Activated B cell treated with CpG ODN at 0.5 μM for 24 hours (primary cell): ENCODE measurements around the gene GCGR. TPM values are rescaled to one million over a fixed set of nuclear protein-coding genes. Genes with fewer than 3 reads are reported as not detected.

Source experiments
- ATAC-seq: fragments of 200-7000 bp; cut with Tn5 transposase; one replicate; pipeline ENCODE4 v1.10.0; 2021; ENCODE audit warnings: low read depth, mild to moderate bottlenecking, moderate library complexity
- CTCF ChIA-PET: fragments of 350-600 bp; sonication (Branson Sonifier 250); formaldehyde crosslinking; loops from one replicate; lab custom pipeline; 2021; ENCODE audit warnings: antibody characterized with exemption; lab: Charles Lee
- POLR2A ChIA-PET: fragments of 350-600 bp; sonication (Branson Sonifier 250); formaldehyde crosslinking; loops from one replicate; lab custom pipeline; 2021; ENCODE audit warnings: antibody characterized with exemption; lab: Charles Lee
- DNase-seq: peaks from one replicate; pipeline ENCODE4 v3.0.0; 2022
- H3K27ac Mint-ChIP-seq: one replicate; pipeline ENCODE4 v1.8.0; 2020; ENCODE audit warnings: mixed read lengths
- H3K27me3 Mint-ChIP-seq: one replicate; pipeline ENCODE4 v1.8.0; 2021; ENCODE audit warnings: mixed read lengths
- H3K36me3 Mint-ChIP-seq: one replicate; pipeline ENCODE4 v1.8.0; 2021; ENCODE audit warnings: low read depth, mixed read lengths
- H3K4me1 Mint-ChIP-seq: one replicate; pipeline ENCODE4 v1.8.0; 2021; ENCODE audit warnings: mixed read lengths
- H3K4me3 Mint-ChIP-seq: one replicate; pipeline ENCODE4 v1.8.0; 2020; ENCODE audit warnings: mild to moderate bottlenecking, mixed read lengths
- H3K9me3 Mint-ChIP-seq: one replicate; pipeline ENCODE4 v1.8.0; 2020; ENCODE audit warnings: mixed read lengths
- intact Hi-C: fragments of 100-400 bp; cut with micrococcal nuclease; formaldehyde crosslinking; loops from one replicate; pipeline ENCODE4 v1.15.1; 2024
- total RNA-seq: library from RNA; stranded (reverse); gene quantifications from 2 replicates; pipeline ENCODE4 v1.2.3, GENCODE V29; 2022
- TF ChIP-seq, protein P1 (sequence below): fragments of 200-600 bp; IDR thresholded peaks from one replicate; pipeline ENCODE4 v1.8.0; 2022; ENCODE audit warnings: antibody characterized with exemption, mild to moderate bottlenecking

GCGR gene
- total RNA-seq, 1 donor from 2014 or later: 0.20 TPM

DNA sequence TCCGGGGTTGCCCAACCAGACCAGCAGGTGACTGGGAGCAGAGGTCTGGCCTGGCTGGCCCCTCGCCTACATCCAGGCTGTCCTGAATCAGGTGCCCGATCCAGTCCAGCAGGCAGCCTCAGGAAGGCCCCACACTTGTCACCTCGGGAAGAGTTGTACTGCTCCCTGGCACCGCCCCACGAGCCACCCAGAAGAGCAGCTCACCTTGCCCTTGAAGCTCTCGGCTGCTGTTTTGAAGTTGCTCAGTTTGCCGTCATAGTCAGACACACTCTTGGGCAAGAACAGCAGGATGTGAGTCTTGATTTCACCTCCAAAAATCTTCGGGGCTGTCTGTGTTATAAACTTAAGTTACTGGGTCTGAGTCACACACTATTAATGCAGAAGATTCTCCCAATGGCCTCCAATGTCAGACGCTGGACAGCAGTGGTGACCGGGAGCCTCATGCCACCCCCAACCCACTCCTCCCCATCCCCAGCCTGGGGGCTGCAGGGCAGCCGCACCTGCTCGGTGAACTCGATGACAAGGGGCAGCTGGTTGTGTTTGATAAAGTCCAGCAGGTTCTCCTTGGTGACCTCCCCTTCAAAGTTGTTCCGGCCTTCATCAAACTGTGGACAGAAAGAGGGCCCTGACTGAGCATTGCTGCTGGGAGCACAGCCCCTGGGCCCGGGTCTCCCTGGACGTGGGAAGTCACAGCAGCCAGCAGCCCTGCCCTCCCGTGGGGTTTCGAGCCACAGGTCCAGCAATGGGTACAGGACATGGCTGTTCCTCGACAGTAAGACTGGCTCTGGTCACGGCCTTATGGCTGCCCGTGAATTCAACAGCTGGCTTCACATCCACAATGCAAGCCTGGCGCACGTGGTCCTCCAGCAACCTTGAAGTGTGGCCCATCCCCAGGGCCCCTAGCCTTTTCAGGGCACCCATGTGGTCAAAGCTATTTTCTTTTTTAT is 43.1 kb downstream of the GCGR start:
- H3K27me3 Mint-ChIP-seq: no peaks in the 10 kb centered on the region
- intact Hi-C loops: no loop called here
- CTCF ChIA-PET: no interaction called here
- TF ChIP-seq, protein P1, sequence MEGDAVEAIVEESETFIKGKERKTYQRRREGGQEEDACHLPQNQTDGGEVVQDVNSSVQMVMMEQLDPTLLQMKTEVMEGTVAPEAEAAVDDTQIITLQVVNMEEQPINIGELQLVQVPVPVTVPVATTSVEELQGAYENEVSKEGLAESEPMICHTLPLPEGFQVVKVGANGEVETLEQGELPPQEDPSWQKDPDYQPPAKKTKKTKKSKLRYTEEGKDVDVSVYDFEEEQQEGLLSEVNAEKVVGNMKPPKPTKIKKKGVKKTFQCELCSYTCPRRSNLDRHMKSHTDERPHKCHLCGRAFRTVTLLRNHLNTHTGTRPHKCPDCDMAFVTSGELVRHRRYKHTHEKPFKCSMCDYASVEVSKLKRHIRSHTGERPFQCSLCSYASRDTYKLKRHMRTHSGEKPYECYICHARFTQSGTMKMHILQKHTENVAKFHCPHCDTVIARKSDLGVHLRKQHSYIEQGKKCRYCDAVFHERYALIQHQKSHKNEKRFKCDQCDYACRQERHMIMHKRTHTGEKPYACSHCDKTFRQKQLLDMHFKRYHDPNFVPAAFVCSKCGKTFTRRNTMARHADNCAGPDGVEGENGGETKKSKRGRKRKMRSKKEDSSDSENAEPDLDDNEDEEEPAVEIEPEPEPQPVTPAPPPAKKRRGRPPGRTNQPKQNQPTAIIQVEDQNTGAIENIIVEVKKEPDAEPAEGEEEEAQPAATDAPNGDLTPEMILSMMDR: no peak
- ATAC-seq (no peak), DNase-seq (no peak)
- H3K36me3 Mint-ChIP-seq: peaks cover 55% of the 10 kb centered on the region
- H3K4me1 Mint-ChIP-seq: no peaks in the 10 kb centered on the region
- no peak overlapping the region for H3K27ac Mint-ChIP-seq
- H3K4me3 Mint-ChIP-seq: no peak overlapping the region
- no peaks in the 10 kb centered on the region for H3K9me3 Mint-ChIP-seq
- POLR2A ChIA-PET: no interaction called here

- Mint-ChIP-seq H3K36me3 (peaks cover 59% of the 10 kb centered on the region), H3K27ac (no peak overlapping the region), H3K27me3 (no peaks in the 10 kb centered on the region), H3K4me1 (no peaks in the 10 kb centered on the region), H3K9me3 (no peaks in the 10 kb centered on the region), H3K4me3 (no peak overlapping the region)
- TF ChIP-seq, protein P1: no peak
- ChIA-PET CTCF (no interaction called here), POLR2A (no interaction called here)
- no peak for ATAC-seq
- intact Hi-C loops: no loop called here
- no peak for DNase-seq
These were observed 45.5 kb downstream of the GCGR start for GRCh38 chr17:81849457-81849856.

DNA sequence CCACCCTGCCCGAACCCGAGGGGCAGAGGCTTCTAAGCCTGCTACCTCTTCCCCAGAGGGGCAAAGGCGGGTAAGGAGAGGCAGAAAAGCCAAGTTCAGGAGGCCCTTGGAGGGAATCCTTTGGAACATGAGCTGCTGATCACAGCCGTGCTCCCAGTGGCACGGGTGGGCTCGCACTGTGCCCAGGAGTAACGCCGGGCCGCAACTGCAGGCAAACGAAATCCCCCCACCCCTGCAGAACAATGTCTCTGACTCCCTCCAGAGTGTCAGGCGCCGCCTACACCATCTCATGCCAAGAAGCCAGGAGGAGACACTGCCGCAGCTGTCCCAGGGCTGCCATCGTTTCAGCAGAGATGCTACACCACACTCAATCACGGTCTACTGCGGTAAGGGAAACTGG is 47.5 kb downstream of the GCGR start:
- DNase-seq (no peak), ATAC-seq (no peak)
- Mint-ChIP-seq H3K4me3 (no peak overlapping the region), H3K27ac (no peak overlapping the region), H3K36me3 (peaks cover 62% of the 10 kb centered on the region), H3K27me3 (no peaks in the 10 kb centered on the region), H3K9me3 (no peaks in the 10 kb centered on the region), H3K4me1 (no peaks in the 10 kb centered on the region)
- ChIA-PET CTCF (no interaction called here), POLR2A (interaction anchor here (1.8 kb wide), 1 partner anchor 18 kb away, joined by 9 read pairs; the partner anchor contains the start of gene MCRIP1)
- intact Hi-C loops: no loop called here
- TF ChIP-seq, protein P1: no peak

GRCh38 chr17:81852237-81852636 is 48.3 kb downstream of the GCGR start:
- H3K9me3 Mint-ChIP-seq: no peaks in the 10 kb centered on the region
- no peaks in the 10 kb centered on the region for H3K27me3 Mint-ChIP-seq
- H3K27ac Mint-ChIP-seq: no peak overlapping the region
- DNase-seq (no peak), ATAC-seq (no peak)
- H3K4me3 Mint-ChIP-seq: no peak overlapping the region
- intact Hi-C loops: no loop called here
- no peaks in the 10 kb centered on the region for H3K4me1 Mint-ChIP-seq
- ChIA-PET POLR2A (interaction anchor here (1.8 kb wide), 1 partner anchor 19 kb away, joined by 9 read pairs; the partner anchor contains the start of gene MCRIP1), CTCF (no interaction called here)
- TF ChIP-seq, protein P1: no peak
- peaks cover 54% of the 10 kb centered on the region for H3K36me3 Mint-ChIP-seq
